Mesothelial cell of epicardium (in vitro differentiated cells): ENCODE data around the gene USP21. TPM values are rescaled to one million over a fixed set of nuclear protein-coding genes. Genes with fewer than 3 reads are reported as not detected.

Experiments used
- DNase-seq, 2 experiments: peaks; one replicate each; pipeline ENCODE4 v3.0.0; 2021; ENCODE audit warnings: low spot score in 2 of 2; ENCODE audit not compliant: unreplicated experiment in 2 of 2
- H3K27ac Mint-ChIP-seq: 2 replicates; pipeline ENCODE4 v1.8.0; 2021; ENCODE audit warnings: mixed read lengths
- H3K27me3 Mint-ChIP-seq: 2 replicates; pipeline ENCODE4 v1.8.0; 2021; ENCODE audit warnings: low read depth, mixed read lengths
- H3K36me3 Mint-ChIP-seq: 2 replicates; pipeline ENCODE4 v1.8.0; 2021; ENCODE audit warnings: mixed read lengths
- H3K4me1 Mint-ChIP-seq: 2 replicates; pipeline ENCODE4 v1.8.0; 2021; ENCODE audit warnings: mixed read lengths
- H3K4me3 Mint-ChIP-seq: 2 replicates; pipeline ENCODE4 v1.8.0; 2021; ENCODE audit warnings: mild to moderate bottlenecking, moderate library complexity, mixed read lengths
- H3K9me3 Mint-ChIP-seq: 2 replicates; pipeline ENCODE4 v1.8.0; 2021; ENCODE audit warnings: mixed read lengths
- CTCF ChIP-seq: fragments of 200-600 bp; sonication (generic); IDR thresholded peaks from one replicate; pipeline ENCODE4 v1.5.0; 2021; ENCODE audit warnings: antibody characterized with exemption; ENCODE audit not compliant: unreplicated experiment
- total RNA-seq: library from RNA; stranded (reverse); gene quantifications from 3 replicates; pipeline ENCODE4 v1.2.1, GENCODE V29; 2021

USP21 gene
- total RNA-seq, 1 donor from 2014 or later: 42.6 TPM

GRCh38 chr1:161193561-161194235 is 34.4 kb downstream of the USP21 start:
- Mint-ChIP-seq H3K4me1 (peaks cover 22% of the 10 kb centered on the region), H3K27ac (no peak overlapping the region), H3K9me3 (no peaks in the 10 kb centered on the region), H3K27me3 (no peaks in the 10 kb centered on the region), H3K4me3 (no peak overlapping the region), H3K36me3 (no peaks in the 10 kb centered on the region)
- no peak for TF ChIP-seq CTCF
- DNase-seq: no peak

GRCh38 chr1:161195171-161195570 is 35.9 kb downstream of the USP21 start:
- Mint-ChIP-seq H3K36me3 (no peaks in the 10 kb centered on the region), H3K9me3 (no peaks in the 10 kb centered on the region), H3K4me3 (no peak overlapping the region), H3K27ac (no peak overlapping the region), H3K4me1 (peaks cover 36% of the 10 kb centered on the region), H3K27me3 (no peaks in the 10 kb centered on the region)
- no peak for TF ChIP-seq CTCF
- no peak for DNase-seq

- Mint-ChIP-seq H3K27me3 (no peaks in the 10 kb centered on the region), H3K9me3 (no peaks in the 10 kb centered on the region), H3K4me3 (no peak overlapping the region), H3K27ac (no peak overlapping the region), H3K36me3 (no peaks in the 10 kb centered on the region), H3K4me1 (peaks cover 44% of the 10 kb centered on the region)
- DNase-seq: no peak
- TF ChIP-seq CTCF: no peak
These were observed 36.8 kb downstream of the USP21 start for GRCh38 chr1:161196111-161196510.

GRCh38 chr1:161196521-161197451 is 37.5 kb downstream of the USP21 start:
- H3K4me1 Mint-ChIP-seq: peaks cover 51% of the 10 kb centered on the region
- no peaks in the 10 kb centered on the region for H3K36me3 Mint-ChIP-seq
- no peaks in the 10 kb centered on the region for H3K27me3 Mint-ChIP-seq
- H3K27ac Mint-ChIP-seq: peak overlapping the region; percentile 92
- DNase-seq: peak in 1 of 2 experiments; percentile 55
- no peak for TF ChIP-seq CTCF
- H3K4me3 Mint-ChIP-seq: peak overlapping the region; percentile 62
- H3K9me3 Mint-ChIP-seq: no peaks in the 10 kb centered on the region

GRCh38 chr1:161197560-161198193 is 38.4 kb downstream of the USP21 start:
- Mint-ChIP-seq H3K4me1 (peaks cover 52% of the 10 kb centered on the region), H3K27ac (peak overlapping the region; percentile 92), H3K27me3 (no peaks in the 10 kb centered on the region)

More at GRCh38 chr1:161197560-161198193, 38.4 kb downstream of the USP21 start:
- Mint-ChIP-seq H3K36me3 (no peaks in the 10 kb centered on the region), H3K4me3 (peak overlapping the region; percentile 62), H3K9me3 (no peaks in the 10 kb centered on the region)
- no peak for DNase-seq
- TF ChIP-seq CTCF: no peak
